Adrenal gland (tissue), 12 donors: ENCODE measurements around the gene DPP6. TPM values are rescaled to one million over a fixed set of nuclear protein-coding genes. Genes with fewer than 3 reads are reported as not detected.

ENCODE experiments used
- DNase-seq, 7 donors: peaks; one replicate each; pipeline ENCODE4 v3.0.0-alpha.2; 2019 to 2020
- H3K27ac ChIP-seq, 5 donors: fragments of 200-600 bp; sonication (generic) in 4 of 5; 1 replicate in 3 of 5; 2 replicates in 2 of 5; pipeline versions ENCODE4 v1.5.1 to v1.8.0; 2016 to 2020; ENCODE audit warnings: mild to moderate bottlenecking in 1 of 5
- H3K27me3 ChIP-seq: fragments of 200-600 bp; 2 replicates; pipeline ENCODE4 v1.8.0; 2021
- H3K36me3 ChIP-seq, 2 donors: fragments of 200-600 bp; replicated peaks in 1 of 2; 1 replicate in 1 of 2; 2 replicates in 1 of 2; pipeline versions ENCODE4 v1.5.1 to v1.8.0; 2018 to 2022
- H3K4me1 ChIP-seq, 2 donors: fragments of 200-600 bp; replicated peaks in 1 of 2; 1 replicate in 1 of 2; 2 replicates in 1 of 2; pipeline versions ENCODE4 v1.5.1 to v1.8.0; 2018 to 2021
- H3K4me3 ChIP-seq, 4 donors: fragments of 200-600 bp; sonication (generic) in 3 of 4; one replicate each; pipeline ENCODE4 v1.5.1; 2016 to 2018
- H3K9me3 ChIP-seq, 3 donors: fragments of 200-600 bp; sonication (generic) in 1 of 3; replicated peaks in 1 of 3; 1 replicate in 2 of 3; 2 replicates in 1 of 3; pipeline versions ENCODE4 v1.5.1 to v1.8.0; 2016 to 2021
- POLR2A ChIP-seq, 2 donors: fragments of 450-650 bp; IDR thresholded peaks; one replicate each; pipeline ENCODE4 v1.6.1; 2017; ENCODE audit warnings: antibody characterized with exemption in 2 of 2, mild to moderate bottlenecking in 2 of 2, moderate library complexity in 1 of 2
- WGBS, 4 donors: extraction: QIAGEN DNeasy Blood & Tissue Kit in 2 of 4; methylation state at CpG; one replicate each; pipeline versions ENCODE4 v1.1.5 to v1.1.7; 2013 to 2017; 5-methylcytosine and 5-hydroxymethylcytosine counted together
- intact Hi-C, 2 donors: fragments of 100-400 bp; cut with DNase I; formaldehyde crosslinking; loops; one replicate each; pipeline versions ENCODE4 v1.14.1 to v1.15.0; 2022 to 2023
- polyA plus RNA-seq, 3 donors: library from polyadenylated mRNA; stranded (reverse); fragments of 200-250 nt in 2 of 3; fragments of 350-450 nt in 1 of 3; fragmentation: Illumina TruSeq in 1 of 3; extraction: RNeasy Lipid Tissue Mini Kit (QIAGEN cat#74804) in 1 of 3; gene quantifications; one replicate each; pipeline ENCODE4 v1.2.3, GENCODE V29; 2013 to 2014
- total RNA-seq, 9 donors: library from RNA; depleted of rRNA in 4 of 9; stranded (reverse); fragments of >200 nt in 4 of 9; fragments of 120-200 nt in 1 of 9; fragmentation: NEBNext Ultra II Directional in 1 of 9; extraction: Animal tissue kit (Norgen Biotek cat#: 25700) in 1 of 9; gene quantifications; one replicate each; pipeline versions ENCODE4 v1.1.0 to v1.2.4, GENCODE V29; 2013 to 2023
- TF ChIP-seq, protein P1 (sequence below), 6 experiments: fragments of 450-650 bp in 4 of 6; fragments of 200-600 bp in 2 of 6; sonication (generic) in 1 of 6; IDR thresholded peaks; 1 replicate in 5 of 6; 2 replicates in 1 of 6; pipeline versions ENCODE4 v1.5.1 to v1.8.0; 2016 to 2021; ENCODE audit warnings: antibody characterized with exemption in 6 of 6, mild to moderate bottlenecking in 2 of 6, moderate library complexity in 1 of 6
- donor health status: healthy with polysubstance abuse.
- donor health status: Bipolar disorder and iron deficiency.
- donor health status: DM: yes; HTN: yes; CAD: no.
- donor health status: DM: no; HTN: no; CAD: no.
- donor health status: DM: no; HTN: no; CAD: no.
- donor health status: DM: yes; HTN: yes; CAD: no.

DPP6 gene
- total and polyA plus RNA-seq, 12 donors, result 0.39 to 13.1 (median 5.1) TPM

DNA sequence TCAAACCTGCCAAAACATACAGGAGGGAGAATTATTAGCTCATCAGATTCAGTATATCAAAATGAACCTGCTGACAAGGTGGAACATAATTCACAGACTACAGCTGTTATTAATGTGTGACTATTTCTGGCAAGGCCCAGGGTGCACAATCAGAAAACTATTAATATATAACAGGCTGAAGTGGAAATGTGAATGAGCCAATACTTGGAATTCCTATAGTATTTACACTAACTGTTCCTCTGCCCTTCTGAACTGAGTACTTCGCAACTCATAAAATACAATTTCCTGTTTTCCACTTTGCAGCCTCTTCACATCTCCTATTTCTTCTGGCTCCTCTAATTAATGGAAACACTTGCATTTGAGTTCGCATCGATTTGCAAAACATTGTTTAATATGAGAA, 330.8 kb downstream of the DPP6 start:
- no peak for DNase-seq
- Histone ChIP-seq H3K36me3 (no peaks in the 10 kb centered on the region), H3K4me3 (no peak overlapping the region), H3K27ac (no peak overlapping the region), H3K27me3 (no peaks in the 10 kb centered on the region), H3K4me1 (no peaks in the 10 kb centered on the region), H3K9me3 (no peaks in the 10 kb centered on the region)
- WGBS, 4 donors, result 59 to 73% (median 66%) methylated on average over 3 of the region's 3 CpGs
- intact Hi-C loops, result no loop called here
- TF ChIP-seq, protein P1, sequence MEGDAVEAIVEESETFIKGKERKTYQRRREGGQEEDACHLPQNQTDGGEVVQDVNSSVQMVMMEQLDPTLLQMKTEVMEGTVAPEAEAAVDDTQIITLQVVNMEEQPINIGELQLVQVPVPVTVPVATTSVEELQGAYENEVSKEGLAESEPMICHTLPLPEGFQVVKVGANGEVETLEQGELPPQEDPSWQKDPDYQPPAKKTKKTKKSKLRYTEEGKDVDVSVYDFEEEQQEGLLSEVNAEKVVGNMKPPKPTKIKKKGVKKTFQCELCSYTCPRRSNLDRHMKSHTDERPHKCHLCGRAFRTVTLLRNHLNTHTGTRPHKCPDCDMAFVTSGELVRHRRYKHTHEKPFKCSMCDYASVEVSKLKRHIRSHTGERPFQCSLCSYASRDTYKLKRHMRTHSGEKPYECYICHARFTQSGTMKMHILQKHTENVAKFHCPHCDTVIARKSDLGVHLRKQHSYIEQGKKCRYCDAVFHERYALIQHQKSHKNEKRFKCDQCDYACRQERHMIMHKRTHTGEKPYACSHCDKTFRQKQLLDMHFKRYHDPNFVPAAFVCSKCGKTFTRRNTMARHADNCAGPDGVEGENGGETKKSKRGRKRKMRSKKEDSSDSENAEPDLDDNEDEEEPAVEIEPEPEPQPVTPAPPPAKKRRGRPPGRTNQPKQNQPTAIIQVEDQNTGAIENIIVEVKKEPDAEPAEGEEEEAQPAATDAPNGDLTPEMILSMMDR (IDR thresholded peaks at IDR 0.05), result no peak
- no peak for TF ChIP-seq POLR2A (IDR thresholded peaks at IDR 0.05)

DNA sequence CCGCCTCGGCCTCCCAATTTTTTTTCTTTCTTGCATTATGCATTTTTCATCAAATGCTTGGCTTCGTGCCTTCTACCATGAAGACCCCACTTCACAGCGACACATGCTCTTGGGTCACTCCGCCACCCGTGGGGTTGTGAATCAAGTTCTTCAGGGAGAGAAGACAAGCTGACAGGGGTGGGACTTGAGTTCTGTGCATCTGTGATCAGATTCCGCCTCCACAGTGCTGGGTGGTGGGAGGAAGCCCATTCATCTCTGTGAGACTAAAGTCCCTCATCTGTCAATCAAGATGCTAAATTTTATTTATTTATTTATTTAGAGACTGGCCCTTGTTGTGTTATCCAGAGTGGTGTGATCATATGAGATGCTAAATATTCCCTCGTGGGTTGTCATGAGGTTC, 333.0 kb downstream of the DPP6 start:
- H3K36me3 ChIP-seq, result no peaks in the 10 kb centered on the region
- no peak for TF ChIP-seq POLR2A (IDR thresholded peaks at IDR 0.05)
- TF ChIP-seq, protein P1 (IDR thresholded peaks at IDR 0.05), result no peak
- intact Hi-C loops, result no loop called here
- H3K4me3 ChIP-seq, result no peak overlapping the region
- no peaks in the 10 kb centered on the region for H3K27me3 ChIP-seq
- H3K4me1 ChIP-seq, result no peaks in the 10 kb centered on the region
- no peak for DNase-seq
- 81 to 84% (median 81%) methylated on average over 8 of the region's 8 CpGs for WGBS, 4 donors
- no peaks in the 10 kb centered on the region for H3K9me3 ChIP-seq
- no peak overlapping the region for H3K27ac ChIP-seq

DNA sequence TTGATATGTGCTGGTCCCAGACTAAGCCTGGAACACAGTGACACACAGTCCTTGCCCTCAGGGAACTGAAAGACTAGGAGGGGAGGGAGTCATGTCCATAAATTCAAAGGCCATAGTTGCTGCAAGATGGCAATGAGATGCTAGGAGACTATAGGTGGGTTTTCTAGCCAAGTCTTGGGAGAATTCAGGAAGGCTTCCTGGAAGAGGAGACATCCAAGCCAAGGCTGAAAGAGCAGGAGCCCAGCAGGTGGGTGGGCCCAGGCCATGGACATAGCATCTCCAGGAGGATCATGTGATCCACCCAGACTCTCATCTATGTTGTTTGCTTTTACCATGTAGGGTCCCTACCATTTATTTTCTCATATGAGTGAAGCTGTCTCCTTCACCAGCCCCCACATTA, 335.1 kb downstream of the DPP6 start:
- Histone ChIP-seq H3K9me3 (no peaks in the 10 kb centered on the region), H3K4me3 (no peak overlapping the region), H3K27ac (no peak overlapping the region), H3K4me1 (no peaks in the 10 kb centered on the region), H3K36me3 (no peaks in the 10 kb centered on the region), H3K27me3 (no peaks in the 10 kb centered on the region)
- intact Hi-C loops, result no loop called here
- no peak for TF ChIP-seq POLR2A (IDR thresholded peaks at IDR 0.05)
- TF ChIP-seq, protein P1 (IDR thresholded peaks at IDR 0.05), result no peak
- DNase-seq, result no peak

DNA sequence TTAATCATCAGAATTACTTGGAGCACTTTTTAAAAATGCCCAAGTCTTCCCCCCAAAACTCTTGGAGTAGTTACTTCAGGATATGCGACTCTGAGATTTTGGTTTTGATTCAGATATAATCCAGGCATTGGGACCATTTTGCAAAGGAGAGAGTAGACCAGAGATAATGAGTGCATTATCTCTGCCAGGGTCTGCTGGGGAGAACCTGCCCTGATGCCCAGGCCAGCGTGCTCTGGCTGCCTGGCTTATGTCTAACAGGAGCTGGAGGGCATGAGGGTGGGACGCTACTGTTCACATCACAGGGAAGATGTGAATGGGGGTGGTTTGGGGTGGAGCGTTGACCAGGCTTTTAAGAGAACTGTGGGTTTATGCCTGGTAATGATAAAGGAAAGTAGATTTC, 336.2 kb downstream of the DPP6 start:
- no peaks in the 10 kb centered on the region for H3K36me3 ChIP-seq
- no peak overlapping the region for H3K27ac ChIP-seq
- 72 to 83% (median 74%) methylated on average over 3 to 4 of the region's 4 CpGs for WGBS, 4 donors
- intact Hi-C loops, result no loop called here
- H3K9me3 ChIP-seq, result no peaks in the 10 kb centered on the region
- TF ChIP-seq, protein P1 (IDR thresholded peaks at IDR 0.05), result no peak
- no peak for TF ChIP-seq POLR2A (IDR thresholded peaks at IDR 0.05)
- no peak for DNase-seq
- H3K27me3 ChIP-seq, result no peaks in the 10 kb centered on the region
- H3K4me3 ChIP-seq, result no peak overlapping the region
- no peaks in the 10 kb centered on the region for H3K4me1 ChIP-seq
